Stimulated activated CD4-positive, alpha-beta T cell treated with anti-CD3 and anti-CD28 coated beads, Interleukin-2, amount 100 ng/mL, for 24 hours (primary cell): ENCODE measurements around the gene SLC29A1.

Source experiments
- DNase-seq, 2 donors: peaks; one replicate each; pipeline ENCODE4 v3.0.0-alpha.2; 2020

SLC29A1 gene

GRCh38 chr6:44270526-44271405 is 47.4 kb downstream of the SLC29A1 start:
- no peak for DNase-seq

DNA sequence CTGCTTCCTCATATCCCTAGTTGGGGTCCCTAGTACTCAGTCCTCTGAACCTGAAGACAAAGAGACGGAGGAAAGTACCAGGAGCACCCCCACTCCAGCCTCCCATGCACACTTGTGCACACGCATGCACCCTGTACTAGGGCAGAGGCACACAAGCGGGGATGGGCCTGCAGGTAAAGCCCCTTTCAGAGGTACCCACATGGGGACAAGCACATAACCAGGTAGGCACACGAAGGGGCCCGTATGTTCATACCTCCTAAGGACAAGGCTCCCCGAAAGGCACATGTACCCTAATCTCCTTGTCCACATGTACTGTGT is 48.0 kb downstream of the SLC29A1 start:
- DNase-seq = no peak

- DNase-seq = no peak
These were observed 48.5 kb downstream of the SLC29A1 start for GRCh38 chr6:44271914-44272313.

- DNase-seq = no peak
These were observed 49.1 kb downstream of the SLC29A1 start for GRCh38 chr6:44272529-44272928.

DNA sequence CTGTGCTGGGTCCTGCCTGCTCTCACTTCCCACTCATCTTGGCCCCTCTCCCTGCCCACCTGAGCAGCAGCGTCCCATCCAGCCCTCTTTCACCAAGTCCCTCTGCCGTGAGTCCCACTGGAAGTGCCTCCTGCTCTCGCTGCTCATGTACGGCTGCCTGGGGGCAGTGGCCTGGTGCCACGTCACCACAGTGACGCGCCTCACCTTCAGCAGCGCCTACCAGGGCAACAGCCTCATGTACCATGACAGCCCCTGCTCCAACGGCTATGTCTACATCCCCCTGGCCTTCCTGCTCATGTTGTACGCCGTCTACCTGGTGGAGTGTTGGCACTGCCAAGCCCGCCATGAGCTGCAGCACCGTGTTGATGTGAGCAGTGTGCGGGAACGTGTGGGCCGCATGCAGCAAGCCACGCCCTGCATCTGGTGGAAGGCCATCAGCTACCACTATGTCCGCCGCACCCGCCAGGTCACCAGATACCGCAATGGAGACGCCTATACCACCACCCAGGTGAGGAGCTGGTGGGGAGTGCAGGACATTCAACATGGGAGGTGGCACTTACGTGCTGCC is 49.7 kb downstream of the SLC29A1 start:
- DNase-seq = no peak

- no peak for DNase-seq
These were observed 50.2 kb downstream of the SLC29A1 start for GRCh38 chr6:44273617-44274016.

DNA sequence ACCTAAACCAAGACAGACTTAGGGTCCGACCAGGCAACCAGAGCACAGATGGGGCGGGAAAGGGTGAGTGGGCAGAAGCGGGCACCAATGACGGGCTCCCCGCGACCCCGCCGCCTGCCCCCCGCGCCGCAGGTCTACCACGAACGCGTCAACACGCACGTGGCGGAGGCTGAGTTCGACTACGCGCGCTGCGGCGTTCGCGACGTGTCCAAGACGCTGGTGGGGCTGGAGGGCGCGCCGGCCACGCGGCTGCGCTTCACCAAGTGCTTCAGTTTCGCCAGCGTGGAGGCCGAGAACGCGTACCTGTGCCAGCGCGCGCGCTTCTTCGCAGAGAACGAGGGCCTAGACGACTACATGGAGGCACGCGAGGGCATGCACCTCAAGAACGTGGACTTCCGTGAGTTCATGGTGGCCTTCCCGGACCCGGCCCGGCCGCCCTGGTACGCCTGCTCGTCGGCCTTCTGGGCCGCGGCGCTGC is 51.9 kb downstream of the SLC29A1 start:
- no peak for DNase-seq

DNA sequence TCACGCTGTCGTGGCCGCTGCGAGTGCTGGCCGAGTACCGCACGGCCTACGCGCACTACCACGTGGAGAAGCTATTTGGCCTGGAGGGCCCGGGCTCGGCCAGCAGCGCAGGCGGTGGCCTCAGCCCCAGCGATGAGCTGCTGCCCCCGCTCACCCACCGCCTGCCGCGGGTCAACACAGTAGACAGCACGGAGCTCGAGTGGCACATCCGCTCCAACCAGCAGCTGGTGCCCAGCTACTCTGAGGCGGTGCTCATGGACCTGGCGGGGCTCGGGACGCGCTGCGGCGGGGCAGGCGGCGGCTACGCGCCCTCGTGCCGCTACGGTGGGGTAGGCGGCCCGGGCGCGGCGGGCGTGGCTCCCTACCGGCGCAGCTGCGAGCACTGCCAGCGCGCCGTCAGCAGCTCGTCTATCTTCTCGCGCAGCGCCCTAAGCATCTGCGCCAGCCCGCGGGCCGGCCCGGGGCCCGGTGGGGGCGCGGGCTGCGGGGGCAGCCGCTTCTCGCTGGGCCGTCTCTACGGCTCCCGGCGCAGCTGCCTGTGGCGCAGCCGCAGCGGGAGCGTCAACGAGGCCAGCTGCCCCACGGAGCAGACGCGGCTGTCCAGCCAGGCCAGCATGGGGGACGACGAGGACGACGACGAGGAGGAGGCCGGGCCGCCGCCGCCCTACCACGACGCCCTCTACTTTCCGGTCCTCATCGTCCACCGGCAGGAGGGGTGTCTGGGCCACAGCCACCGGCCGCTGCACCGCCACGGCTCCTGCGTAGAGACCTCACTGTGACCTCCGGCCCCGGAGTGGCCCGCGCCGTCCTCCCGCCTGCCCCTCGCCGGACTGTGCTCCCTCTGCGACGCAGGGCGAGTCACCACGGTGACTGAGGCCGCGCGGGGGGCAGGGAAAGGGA is 52.6 kb downstream of the SLC29A1 start:
- peak in 1 of 2 donors; percentile 48 for DNase-seq

DNA sequence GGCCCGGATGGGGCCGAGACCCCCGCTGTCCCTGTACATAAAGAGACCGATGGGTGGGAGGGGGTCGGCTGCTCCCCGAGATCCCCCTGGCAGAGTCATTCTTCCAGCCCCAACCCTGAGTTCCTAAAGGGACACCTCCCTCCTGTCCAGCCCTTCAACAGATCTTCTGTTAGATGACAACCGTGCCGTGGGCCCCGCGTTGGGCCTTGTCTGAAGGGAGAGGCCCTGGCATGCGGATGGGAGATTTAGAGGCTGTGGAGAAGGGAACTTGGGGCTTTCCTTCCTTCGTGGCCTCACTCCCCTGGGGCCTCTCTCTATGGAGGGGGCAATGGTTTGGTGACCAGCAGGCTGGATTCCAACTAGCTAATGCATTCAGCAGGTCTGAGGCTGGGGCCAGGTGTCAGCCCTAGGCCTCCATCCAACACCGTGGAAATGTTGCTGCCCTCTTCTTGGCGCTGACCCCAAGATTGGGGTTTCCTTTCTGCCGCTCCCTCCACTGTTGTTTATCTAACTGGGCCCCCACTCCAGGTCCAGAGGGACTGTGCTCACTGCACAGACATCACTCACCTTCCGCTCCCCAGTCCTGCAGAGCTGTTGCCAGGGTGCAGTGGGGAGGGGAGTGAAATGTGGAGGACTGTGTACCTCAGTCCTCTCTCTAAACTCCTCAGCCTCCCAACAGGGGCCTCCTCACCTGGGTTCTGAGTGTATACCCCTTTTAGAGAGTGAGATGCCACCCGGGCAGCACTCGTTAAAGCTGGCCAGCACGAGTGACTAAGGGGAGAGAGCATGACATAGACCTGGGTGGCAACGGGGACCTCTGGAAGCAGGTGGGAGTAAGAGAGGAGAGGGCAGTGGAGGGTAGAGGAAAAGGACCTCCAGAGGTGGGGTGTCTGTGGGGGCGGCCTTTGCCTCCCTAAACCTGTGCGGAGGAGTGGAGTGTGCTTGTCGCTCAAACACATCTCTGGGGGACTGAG is 53.6 kb downstream of the SLC29A1 start:
- no peak for DNase-seq

DNA sequence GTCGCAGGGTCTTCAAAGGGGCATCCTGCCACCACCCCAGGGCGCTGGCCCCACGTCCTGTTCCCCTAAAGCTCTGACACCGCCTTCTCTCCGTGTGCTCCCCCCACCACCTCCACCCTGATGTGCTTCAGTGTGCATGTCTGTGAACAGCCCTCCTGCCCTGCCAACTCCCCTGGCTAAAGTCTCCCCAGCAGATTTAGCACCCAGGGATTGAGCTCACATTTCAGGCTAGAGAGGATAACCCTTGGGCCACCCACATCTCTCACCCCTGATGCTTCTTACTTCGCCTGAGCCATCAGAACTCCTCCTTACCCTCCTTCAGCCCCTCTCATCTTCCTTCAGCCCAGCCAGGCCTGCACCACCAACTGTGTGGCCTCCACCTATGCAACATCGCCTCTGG is 54.4 kb downstream of the SLC29A1 start:
- DNase-seq = no peak

DNA sequence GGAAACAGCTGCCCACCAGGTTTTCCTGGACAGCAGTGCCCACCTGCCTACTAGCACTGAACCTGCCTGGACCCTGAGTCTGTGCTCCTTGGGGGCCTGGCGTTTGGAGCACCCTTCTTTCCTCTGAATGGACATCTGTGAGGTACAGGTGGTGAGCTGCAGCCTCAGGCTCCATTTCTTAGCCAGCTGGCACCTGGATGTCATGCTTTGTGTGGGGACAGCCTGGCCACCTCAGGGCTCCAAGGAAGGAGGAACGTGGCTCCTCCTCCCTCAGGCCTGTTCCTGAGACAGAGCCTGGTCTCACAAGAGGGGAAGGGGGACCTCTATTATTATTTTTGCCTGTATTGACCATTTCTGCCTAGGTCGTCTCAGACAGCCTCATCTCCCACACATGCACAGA is 54.9 kb downstream of the SLC29A1 start:
- no peak for DNase-seq

DNA sequence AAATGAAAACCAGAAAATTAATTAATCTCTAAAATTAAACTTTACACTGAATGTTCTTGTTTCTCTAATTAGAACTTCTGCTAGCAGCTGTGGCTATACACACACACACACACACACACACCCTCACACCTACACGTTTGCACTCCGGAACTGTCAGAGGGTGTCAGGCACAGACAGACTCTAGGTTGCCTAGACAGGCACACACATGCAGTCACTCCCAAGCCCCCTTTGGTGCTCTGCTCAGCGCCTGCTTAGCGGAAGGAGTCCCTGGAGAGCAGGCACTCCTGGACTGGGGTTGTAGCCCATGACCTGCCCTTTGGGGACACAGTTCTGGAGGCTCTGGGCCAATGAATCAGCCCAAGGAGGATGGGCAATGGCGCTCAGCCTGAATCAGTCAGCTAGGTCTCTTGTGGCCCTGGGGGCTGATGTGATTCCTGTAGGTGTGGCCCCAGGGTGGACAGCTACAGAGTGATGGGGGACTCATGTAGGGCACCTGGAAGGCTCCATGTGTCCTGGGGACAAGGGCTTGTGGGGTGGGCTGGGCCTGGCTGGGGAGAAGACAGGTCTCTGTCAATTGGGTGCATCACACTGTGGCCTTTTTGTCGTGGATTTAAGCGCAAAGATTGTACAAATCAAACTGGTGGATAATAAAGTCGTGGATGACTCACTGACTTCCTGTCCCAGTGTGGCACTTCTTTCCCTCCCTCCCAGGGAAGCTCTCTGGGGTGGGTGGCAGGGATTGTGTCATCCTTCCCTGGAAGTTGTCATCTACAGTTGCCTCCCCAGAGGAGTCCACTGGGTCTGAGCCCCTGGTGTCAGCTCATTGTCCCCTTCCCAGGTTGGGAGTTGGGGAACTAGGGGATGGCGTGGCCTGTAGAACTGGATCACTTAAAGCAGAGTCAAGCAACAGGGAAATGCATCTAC is 55.6 kb downstream of the SLC29A1 start:
- DNase-seq = no peak
